Prostate gland (tissue), 2 donors: ENCODE results near the gene FAM217A. TPM values are rescaled to one million over a fixed set of nuclear protein-coding genes. Genes with fewer than 3 reads are reported as not detected.

Experiments used
- DNase-seq: peaks from one replicate; pipeline ENCODE4 v3.0.0-alpha.2; 2019; ENCODE audit warnings: low spot score
- H3K27ac ChIP-seq, 2 donors: fragments of 200-600 bp; sonication (generic); 2 replicates each; pipeline ENCODE4 v1.5.1; 2017 to 2019
- H3K27me3 ChIP-seq: fragments of 200-600 bp; sonication (generic); replicated peaks from 2 replicates; pipeline ENCODE4 v1.5.1; 2019; ENCODE audit not compliant: insufficient read depth
- H3K36me3 ChIP-seq, 2 donors: fragments of 200-600 bp; sonication (generic); 1 replicate in 1 of 2; 2 replicates in 1 of 2; pipeline versions ENCODE4 v1.5.1 to v1.8.1; 2017 to 2019
- H3K4me1 ChIP-seq: fragments of 200-600 bp; sonication (generic); replicated peaks from 2 replicates; pipeline ENCODE4 v1.5.1; 2019
- H3K4me3 ChIP-seq, 2 donors: fragments of 200-600 bp; sonication (generic); 2 replicates each; pipeline ENCODE4 v1.5.1; 2017 to 2019
- H3K9me3 ChIP-seq: fragments of 200-600 bp; sonication (generic); 2 replicates; pipeline ENCODE4 v1.5.1; 2017
- POLR2A ChIP-seq: fragments of 450-650 bp; IDR thresholded peaks from one replicate; pipeline ENCODE4 v1.6.1; 2016; ENCODE audit warnings: antibody characterized with exemption, mild to moderate bottlenecking
- POLR2AphosphoS5 ChIP-seq: sonication (generic); formaldehyde crosslinking; IDR thresholded peaks from one replicate; pipeline ENCODE4 v1.6.1; 2017; ENCODE audit warnings: antibody characterized with exemption
- WGBS: methylation state at CpG from one replicate; pipeline ENCODE4 v1.1.5; 2018; 5-methylcytosine and 5-hydroxymethylcytosine counted together
- intact Hi-C: fragments of 100-400 bp; cut with DNase I; formaldehyde crosslinking; loops from one replicate; pipeline ENCODE4 v1.14.2; 2022
- total RNA-seq, 2 donors: library from RNA; depleted of rRNA; stranded (reverse); fragments of >200 nt; gene quantifications; one replicate each; pipeline ENCODE4 v1.1.0, GENCODE V29; 2016
- TF ChIP-seq, protein P1 (sequence below), 4 experiments: fragments of 200-600 bp in 2 of 4; fragments of 450-650 bp in 2 of 4; sonication (generic) in 2 of 4; IDR thresholded peaks; 1 replicate in 3 of 4; 2 replicates in 1 of 4; pipeline ENCODE4 v1.5.1; 2016 to 2019; ENCODE audit warnings: antibody characterized with exemption in 4 of 4, mild to moderate bottlenecking in 2 of 4, moderate library complexity in 2 of 4

FAM217A gene
- total RNA-seq, 2 donors from 2014 or later: 1.7 TPM; not detected in 1

DNA sequence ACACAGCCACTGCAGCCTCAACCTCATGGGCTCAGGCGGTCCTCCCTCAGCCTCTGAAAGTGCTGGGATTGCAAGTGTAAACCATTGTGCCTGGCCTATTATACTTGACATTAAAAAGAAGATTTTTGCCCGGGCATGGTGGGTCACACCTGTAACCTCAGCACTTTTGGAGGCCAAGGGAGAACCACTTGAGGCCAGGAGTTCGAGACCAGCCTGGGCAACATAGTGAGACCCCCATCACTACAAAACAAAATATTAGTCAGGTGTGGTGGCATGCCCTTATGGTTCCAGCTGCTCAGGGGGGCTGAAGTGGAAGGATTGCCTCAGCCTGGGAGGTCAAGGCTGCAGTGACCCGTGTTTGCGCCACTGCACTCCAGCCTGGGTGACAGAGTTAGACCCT is 42.4 kb downstream of the FAM217A start:
- no peak for DNase-seq
- 92% methylated on average over 5 of the region's 5 CpGs for WGBS
- H3K4me3 ChIP-seq: no peak overlapping the region
- intact Hi-C loops: no loop called here
- TF ChIP-seq, protein P1, sequence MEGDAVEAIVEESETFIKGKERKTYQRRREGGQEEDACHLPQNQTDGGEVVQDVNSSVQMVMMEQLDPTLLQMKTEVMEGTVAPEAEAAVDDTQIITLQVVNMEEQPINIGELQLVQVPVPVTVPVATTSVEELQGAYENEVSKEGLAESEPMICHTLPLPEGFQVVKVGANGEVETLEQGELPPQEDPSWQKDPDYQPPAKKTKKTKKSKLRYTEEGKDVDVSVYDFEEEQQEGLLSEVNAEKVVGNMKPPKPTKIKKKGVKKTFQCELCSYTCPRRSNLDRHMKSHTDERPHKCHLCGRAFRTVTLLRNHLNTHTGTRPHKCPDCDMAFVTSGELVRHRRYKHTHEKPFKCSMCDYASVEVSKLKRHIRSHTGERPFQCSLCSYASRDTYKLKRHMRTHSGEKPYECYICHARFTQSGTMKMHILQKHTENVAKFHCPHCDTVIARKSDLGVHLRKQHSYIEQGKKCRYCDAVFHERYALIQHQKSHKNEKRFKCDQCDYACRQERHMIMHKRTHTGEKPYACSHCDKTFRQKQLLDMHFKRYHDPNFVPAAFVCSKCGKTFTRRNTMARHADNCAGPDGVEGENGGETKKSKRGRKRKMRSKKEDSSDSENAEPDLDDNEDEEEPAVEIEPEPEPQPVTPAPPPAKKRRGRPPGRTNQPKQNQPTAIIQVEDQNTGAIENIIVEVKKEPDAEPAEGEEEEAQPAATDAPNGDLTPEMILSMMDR (IDR thresholded peaks at IDR 0.05): no peak
- TF ChIP-seq POLR2AphosphoS5 (no peak), POLR2A (no peak)
- H3K27ac ChIP-seq: no peak overlapping the region
- no peaks in the 10 kb centered on the region for H3K27me3 ChIP-seq
- H3K9me3 ChIP-seq: no peaks in the 10 kb centered on the region
- peaks cover 0 to 11% of the 10 kb centered on the region in 2 donors for H3K36me3 ChIP-seq
- H3K4me1 ChIP-seq: no peaks in the 10 kb centered on the region

DNA sequence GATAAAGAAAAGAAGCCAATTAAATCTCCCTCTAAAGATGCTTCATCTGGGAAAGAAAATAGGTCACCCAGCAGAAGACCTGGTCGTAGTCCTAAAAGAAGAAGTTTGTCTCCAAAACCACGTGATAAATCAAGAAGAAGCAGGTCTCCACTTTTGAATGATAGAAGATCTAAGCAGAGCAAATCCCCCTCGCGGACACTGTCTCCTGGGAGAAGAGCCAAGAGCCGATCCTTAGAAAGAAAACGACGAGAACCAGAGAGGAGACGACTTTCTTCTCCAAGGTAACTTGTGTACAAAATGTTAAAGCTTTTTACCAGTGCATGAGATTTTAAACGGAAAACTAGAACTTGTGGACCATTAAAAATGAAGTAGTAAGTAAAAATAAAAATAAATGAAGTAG is 46.5 kb downstream of the FAM217A start:
- no peaks in the 10 kb centered on the region for H3K36me3 ChIP-seq
- H3K27me3 ChIP-seq: no peaks in the 10 kb centered on the region
- H3K4me3 ChIP-seq: no peak overlapping the region
- WGBS: 55% methylated on average over 9 of the region's 9 CpGs
- DNase-seq: no peak
- TF ChIP-seq POLR2AphosphoS5: no peak
- TF ChIP-seq, protein P1 (IDR thresholded peaks at IDR 0.05): no peak
- H3K4me1 ChIP-seq: no peaks in the 10 kb centered on the region
- no peaks in the 10 kb centered on the region for H3K9me3 ChIP-seq
- no peak overlapping the region for H3K27ac ChIP-seq
- intact Hi-C loops: no loop called here

DNA sequence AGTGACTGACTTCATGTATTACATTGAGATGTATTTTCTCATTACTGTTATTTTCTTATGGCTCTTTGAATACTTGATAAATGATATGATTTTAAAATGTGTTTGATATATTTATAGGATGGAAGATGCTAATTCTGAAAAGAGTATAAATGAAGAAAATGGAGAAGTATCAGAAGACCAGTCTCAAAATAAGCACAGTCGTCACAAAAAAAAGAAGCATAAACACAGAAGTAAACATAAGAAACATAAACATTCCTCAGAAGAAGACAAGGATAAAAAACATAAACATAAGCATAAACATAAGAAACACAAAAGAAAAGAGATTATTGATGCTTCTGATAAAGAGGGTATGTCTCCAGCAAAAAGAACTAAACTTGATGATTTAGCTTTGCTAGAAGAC is 47.5 kb downstream of the FAM217A start:
- no peak overlapping the region for H3K27ac ChIP-seq
- TF ChIP-seq, protein P1 (IDR thresholded peaks at IDR 0.05): no peak
- no peak for TF ChIP-seq POLR2A
- TF ChIP-seq POLR2AphosphoS5: no peak
- H3K27me3 ChIP-seq: no peaks in the 10 kb centered on the region
- 96% methylated on average over 1 of the region's 1 CpG for WGBS
- DNase-seq: no peak
- intact Hi-C loops: no loop called here
- no peak overlapping the region for H3K4me3 ChIP-seq
- no peaks in the 10 kb centered on the region for H3K4me1 ChIP-seq
- H3K36me3 ChIP-seq: no peaks in the 10 kb centered on the region
- H3K9me3 ChIP-seq: no peaks in the 10 kb centered on the region

DNA sequence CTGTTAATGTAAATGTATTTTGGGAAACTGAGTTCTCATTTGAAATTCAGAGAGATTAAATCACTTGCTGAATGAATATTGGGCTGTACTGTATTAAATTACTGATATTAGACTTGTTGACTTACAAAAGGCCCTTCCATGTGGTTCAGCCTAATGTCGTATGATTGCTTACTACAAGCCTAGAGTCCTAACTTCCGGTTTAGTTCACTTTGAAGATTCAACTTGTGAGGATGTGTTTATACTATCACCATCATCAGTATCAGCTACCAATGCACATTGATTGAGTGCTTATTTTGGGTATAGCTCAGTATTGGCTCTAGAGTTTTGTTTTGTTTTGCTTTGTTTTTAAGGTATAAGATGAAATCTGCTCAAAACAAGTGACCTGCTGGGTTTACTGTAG is 48.3 kb downstream of the FAM217A start:
- no peak for TF ChIP-seq POLR2A
- TF ChIP-seq POLR2AphosphoS5: no peak
- TF ChIP-seq, protein P1 (IDR thresholded peaks at IDR 0.05): no peak
- H3K27me3 ChIP-seq: no peaks in the 10 kb centered on the region
- H3K36me3 ChIP-seq: no peaks in the 10 kb centered on the region
- H3K4me1 ChIP-seq: peaks cover 2% of the 10 kb centered on the region
- 93% methylated on average over 2 of the region's 2 CpGs for WGBS
- H3K4me3 ChIP-seq: no peak overlapping the region
- intact Hi-C loops: no loop called here
- DNase-seq: no peak
- H3K27ac ChIP-seq: no peak overlapping the region
- no peaks in the 10 kb centered on the region for H3K9me3 ChIP-seq

DNA sequence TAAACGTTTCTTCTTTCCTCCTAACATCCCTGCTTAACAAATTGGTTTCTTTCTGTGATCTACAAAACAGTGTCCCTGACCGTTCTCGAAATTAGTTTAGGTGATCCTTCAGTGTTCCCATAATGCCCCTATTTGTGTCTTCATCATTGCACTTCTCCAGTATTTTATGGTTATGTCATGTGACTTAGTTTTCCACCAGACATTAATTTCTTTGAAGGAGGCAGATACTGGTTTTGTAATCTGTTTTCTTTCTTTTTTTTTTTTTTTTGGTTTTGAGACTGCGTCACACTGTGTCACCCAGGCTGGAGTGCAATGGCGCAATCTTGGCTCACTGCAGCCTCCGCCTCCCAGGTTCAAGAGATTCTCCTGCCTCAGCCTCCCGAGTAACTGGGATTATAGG is 49.2 kb downstream of the FAM217A start:
- 94% methylated on average over 7 of the region's 7 CpGs for WGBS
- Histone ChIP-seq H3K27me3 (no peaks in the 10 kb centered on the region), H3K9me3 (no peaks in the 10 kb centered on the region), H3K36me3 (no peaks in the 10 kb centered on the region), H3K27ac (no peak overlapping the region), H3K4me1 (peaks cover 3% of the 10 kb centered on the region), H3K4me3 (no peak overlapping the region)
- intact Hi-C loops: no loop called here
- no peak for DNase-seq
- TF ChIP-seq, protein P1 (IDR thresholded peaks at IDR 0.05): no peak
- TF ChIP-seq POLR2AphosphoS5 (no peak), POLR2A (no peak)
